Femur (tissue), 1 donor: Measurements from ENCODE around the gene OXCT1.

Experiments used
- DNase-seq: peaks from one replicate; pipeline ENCODE4 v3.0.0-alpha.2; 2017

Gene OXCT1

GRCh38 chr5:41869724-41870626, at the start of gene OXCT1:
OXCT1 (minus strand) TSS chr5:41870425; CDS start chr5:41870358, 67 bp downstream.
- DNase-seq = peak; percentile 90

- no peak for DNase-seq
Observed at GRCh38 chr5:41918105-41918504, 47.9 kb upstream of the OXCT1 start.

- no peak for DNase-seq
Observed at GRCh38 chr5:41908374-41909079, 38.3 kb upstream of the OXCT1 start.

GRCh38 chr5:41906151-41906550, 35.9 kb upstream of the OXCT1 start:
- DNase-seq = no peak

GRCh38 chr5:41903892-41904799, 33.9 kb upstream of the OXCT1 start, which contains the start of gene RIMOC1:
RIMOC1 (plus strand) TSS chr5:41904344; CDS start chr5:41904368, 24 bp downstream.
- DNase-seq = peak; percentile 99

GRCh38 chr5:41903382-41903891, 33.2 kb upstream of the OXCT1 start:
- no peak for DNase-seq

GRCh38 chr5:41896230-41896629, 26.0 kb upstream of the OXCT1 start:
- no peak for DNase-seq

GRCh38 chr5:41893074-41893851, 23.0 kb upstream of the OXCT1 start:
- no peak for DNase-seq

- DNase-seq = no peak
Observed at GRCh38 chr5:41892031-41892430, 21.8 kb upstream of the OXCT1 start.

GRCh38 chr5:41891066-41891707, 21.0 kb upstream of the OXCT1 start:
- no peak for DNase-seq

- no peak for DNase-seq
Observed at GRCh38 chr5:41885286-41885685, 15.1 kb upstream of the OXCT1 start.

GRCh38 chr5:41883936-41884335, 13.7 kb upstream of the OXCT1 start:
- DNase-seq = no peak

GRCh38 chr5:41883243-41883642, 13.0 kb upstream of the OXCT1 start:
- no peak for DNase-seq

- DNase-seq = no peak
Observed at GRCh38 chr5:41882765-41883164, 12.5 kb upstream of the OXCT1 start.

GRCh38 chr5:41878643-41879478, 8.6 kb upstream of the OXCT1 start:
- DNase-seq = no peak

- DNase-seq = no peak
Observed at GRCh38 chr5:41878173-41878572, 7.9 kb upstream of the OXCT1 start.

GRCh38 chr5:41877408-41877807, 7.2 kb upstream of the OXCT1 start:
- DNase-seq = no peak

- DNase-seq = no peak
Observed at GRCh38 chr5:41876678-41877077, 6.5 kb upstream of the OXCT1 start.

GRCh38 chr5:41875121-41875520, 4.9 kb upstream of the OXCT1 start:
- no peak for DNase-seq

- DNase-seq = no peak
Observed at GRCh38 chr5:41874512-41875060, 4.4 kb upstream of the OXCT1 start.
